Nucleus accumbens (tissue), 56 donors: Measurements from ENCODE around the gene MED23.

Experiments used
- DNase-seq, 56 donors: peaks; one replicate each; lab custom pipeline; 2025; lab: John Stamatoyannopoulos, UW

MED23 gene, protein sequence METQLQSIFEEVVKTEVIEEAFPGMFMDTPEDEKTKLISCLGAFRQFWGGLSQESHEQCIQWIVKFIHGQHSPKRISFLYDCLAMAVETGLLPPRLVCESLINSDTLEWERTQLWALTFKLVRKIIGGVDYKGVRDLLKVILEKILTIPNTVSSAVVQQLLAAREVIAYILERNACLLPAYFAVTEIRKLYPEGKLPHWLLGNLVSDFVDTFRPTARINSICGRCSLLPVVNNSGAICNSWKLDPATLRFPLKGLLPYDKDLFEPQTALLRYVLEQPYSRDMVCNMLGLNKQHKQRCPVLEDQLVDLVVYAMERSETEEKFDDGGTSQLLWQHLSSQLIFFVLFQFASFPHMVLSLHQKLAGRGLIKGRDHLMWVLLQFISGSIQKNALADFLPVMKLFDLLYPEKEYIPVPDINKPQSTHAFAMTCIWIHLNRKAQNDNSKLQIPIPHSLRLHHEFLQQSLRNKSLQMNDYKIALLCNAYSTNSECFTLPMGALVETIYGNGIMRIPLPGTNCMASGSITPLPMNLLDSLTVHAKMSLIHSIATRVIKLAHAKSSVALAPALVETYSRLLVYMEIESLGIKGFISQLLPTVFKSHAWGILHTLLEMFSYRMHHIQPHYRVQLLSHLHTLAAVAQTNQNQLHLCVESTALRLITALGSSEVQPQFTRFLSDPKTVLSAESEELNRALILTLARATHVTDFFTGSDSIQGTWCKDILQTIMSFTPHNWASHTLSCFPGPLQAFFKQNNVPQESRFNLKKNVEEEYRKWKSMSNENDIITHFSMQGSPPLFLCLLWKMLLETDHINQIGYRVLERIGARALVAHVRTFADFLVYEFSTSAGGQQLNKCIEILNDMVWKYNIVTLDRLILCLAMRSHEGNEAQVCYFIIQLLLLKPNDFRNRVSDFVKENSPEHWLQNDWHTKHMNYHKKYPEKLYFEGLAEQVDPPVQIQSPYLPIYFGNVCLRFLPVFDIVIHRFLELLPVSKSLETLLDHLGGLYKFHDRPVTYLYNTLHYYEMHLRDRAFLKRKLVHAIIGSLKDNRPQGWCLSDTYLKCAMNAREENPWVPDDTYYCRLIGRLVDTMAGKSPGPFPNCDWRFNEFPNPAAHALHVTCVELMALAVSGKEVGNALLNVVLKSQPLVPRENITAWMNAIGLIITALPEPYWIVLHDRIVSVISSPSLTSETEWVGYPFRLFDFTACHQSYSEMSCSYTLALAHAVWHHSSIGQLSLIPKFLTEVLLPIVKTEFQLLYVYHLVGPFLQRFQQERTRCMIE (N-terminal part only)

DNA sequence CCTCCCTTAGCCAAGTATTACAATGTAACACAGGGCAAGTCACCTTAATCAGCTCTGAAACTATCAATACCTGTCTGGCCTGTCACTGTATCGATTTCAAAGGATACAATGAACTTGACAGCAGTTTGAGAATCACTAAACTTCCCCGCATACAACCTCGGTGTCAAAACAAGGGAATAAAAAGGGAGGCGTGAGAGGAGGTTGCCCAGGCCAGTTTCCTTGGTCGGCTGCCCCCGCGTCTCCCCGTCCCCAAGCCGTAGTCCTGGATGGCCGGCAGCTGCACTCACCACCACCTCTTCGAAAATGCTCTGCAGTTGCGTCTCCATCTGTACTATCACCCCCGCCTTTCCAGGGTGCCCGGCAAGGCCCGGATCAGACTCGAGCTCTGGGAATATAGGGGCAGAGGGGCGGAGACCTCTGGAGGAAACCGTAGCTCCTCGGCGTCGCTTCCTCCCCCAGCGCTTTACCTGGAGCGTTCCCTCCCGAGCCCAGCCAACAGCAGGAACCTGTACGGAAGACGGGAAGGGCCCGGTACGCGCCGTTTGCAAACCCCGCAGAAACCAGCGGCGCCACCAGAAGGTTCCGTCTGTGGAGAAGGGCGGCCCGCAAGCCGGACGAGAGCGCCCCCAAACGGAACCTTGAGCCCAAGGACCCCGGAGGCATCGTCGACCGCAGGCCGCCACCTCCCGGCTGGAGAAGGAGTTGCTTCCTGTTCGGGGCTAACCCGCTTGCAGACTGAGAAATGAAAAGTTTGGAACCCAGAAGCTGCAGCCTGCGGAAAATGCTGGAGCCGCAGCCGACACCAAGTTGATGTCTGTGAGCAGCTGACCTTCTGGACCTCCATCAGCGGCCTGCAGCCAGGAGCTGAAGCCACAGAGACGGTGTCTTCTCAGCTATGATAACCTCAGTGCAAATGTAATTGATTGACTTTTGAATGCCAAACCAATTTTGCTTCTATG, at the start of gene MED23:
Gene MED23 (minus strand): TSS at position 519 of the 959 bp plus-strand sequence. CDS start 193 bp downstream, at position 326.
- DNase-seq, result peak in 55 of 56 donors; percentile 70 to 97 (median 92)

DNA sequence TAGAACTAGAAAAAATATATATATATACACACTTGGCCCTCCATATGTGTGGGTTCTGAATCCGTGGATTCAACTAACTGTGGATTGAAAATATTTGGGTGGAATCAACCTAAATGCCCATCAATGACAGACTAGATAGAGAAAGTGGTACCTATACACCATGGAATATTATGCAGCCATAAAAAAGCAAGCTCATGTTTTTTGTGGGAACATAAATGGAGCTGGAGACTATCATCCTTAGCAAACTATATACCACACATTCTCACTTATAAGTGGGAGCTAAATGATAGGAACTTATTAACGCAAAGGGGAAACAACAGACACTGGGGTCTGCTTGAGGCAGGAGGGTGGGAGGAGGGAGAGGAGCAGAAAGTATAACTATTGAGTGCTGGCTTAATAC, 45.1 kb upstream of the MED23 start:
- DNase-seq, result no peak

DNA sequence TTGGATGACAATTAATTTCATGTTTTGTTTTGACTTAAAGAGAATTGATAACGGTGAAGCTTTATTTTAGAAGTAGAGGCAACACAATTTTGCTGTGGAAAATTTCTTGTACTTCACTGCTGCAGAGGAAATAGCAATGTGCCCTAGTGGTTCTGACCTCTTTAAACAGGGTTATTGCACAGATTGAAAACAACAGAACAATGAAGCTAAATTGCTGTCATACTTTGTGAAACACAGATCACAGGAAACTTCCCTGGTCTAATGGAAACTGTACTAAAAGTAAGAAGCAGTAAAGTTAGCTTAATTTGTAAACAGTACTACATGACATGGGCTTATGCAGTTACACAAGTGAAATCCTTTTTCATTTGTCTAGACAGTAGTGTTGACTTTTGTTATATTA, 41.8 kb upstream of the MED23 start:
- no peak for DNase-seq

DNA sequence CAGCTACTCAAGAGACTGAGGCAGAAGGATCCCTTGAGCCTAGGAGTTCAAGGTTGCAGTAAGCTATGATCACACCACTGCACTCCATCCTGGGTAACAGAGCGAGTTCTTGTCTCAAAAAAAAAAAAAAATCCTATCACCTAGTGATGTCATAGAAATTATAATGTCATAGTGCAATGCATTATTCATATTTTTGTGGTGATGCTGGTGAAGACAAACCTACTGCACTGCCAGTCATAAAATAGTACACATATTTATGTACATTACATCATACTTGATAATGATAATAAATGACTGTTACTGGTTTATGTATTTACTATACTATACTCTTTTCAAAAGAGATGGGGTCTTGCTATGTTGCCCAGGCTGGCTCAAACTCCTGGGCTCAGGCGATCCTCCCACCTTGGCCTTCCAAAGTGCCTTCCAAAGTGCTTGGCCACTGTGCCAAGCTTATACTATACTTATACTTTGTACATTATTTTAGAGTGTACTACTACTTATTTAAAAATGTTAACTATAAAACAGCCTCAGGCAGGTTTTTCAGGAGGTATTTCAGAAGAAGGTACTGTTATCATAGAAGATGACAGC, 35.6 kb upstream of the MED23 start:
- no peak for DNase-seq

DNA sequence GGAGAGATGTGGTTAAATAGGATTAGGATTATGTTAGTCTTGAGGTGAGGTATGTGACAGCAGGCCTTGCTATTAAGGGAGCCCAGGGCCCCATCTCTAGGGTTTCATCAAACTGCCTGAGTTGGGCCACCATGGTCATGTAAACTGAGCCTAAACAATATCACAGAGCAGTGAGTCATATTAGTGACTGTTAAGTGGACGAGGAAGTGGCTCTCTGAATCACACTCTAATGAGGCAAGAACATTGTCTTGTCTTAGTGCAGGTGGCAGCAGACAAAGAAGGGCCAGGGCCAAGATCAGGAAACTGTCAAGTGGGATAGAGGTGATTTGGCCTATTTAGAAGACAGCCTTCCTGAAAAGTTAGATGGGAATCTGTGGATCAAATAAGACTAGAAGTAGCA, 32.2 kb upstream of the MED23 start:
- no peak for DNase-seq

DNA sequence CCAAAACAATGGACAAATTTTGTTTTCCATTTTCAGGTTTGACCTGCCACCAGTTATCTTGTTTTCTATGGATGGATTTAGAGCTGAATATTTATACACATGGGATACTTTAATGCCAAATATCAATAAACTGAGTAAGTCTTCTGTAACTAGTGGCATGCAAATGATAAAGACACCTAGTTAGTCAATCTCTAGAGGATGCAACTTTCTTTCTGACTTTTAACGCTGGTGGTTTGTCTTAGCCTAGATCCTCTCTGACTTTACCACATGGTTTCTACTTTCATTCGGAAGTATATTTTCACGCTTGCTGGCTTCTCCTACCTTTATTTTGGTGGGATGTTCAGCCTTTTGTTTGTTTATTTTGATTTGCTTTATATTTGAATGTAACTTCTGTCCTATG, 30.2 kb upstream of the MED23 start:
- DNase-seq, result no peak

DNA sequence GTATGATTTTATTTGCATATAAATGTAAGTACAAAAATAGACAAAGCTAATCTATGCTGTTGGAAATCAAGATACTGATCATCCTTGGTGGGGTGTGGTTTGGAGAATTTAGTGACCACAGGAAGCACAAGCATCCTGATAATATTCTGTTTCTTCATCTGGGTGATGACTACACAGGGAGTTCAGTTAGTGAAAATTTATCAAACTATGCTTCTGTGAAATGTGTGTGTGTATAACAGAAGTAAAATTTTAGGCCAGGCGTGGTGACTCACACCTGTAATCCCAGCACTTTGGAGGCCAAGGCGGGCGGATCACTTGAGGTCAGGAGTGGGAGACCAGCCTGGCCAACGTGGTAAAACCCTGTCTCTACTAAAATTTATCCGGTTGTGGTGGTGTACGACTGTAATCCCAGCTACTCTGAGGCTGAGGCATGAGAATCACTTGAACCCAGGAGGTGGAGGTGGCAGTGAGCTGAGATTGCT, 29.6 kb upstream of the MED23 start:
- DNase-seq, result no peak

DNA sequence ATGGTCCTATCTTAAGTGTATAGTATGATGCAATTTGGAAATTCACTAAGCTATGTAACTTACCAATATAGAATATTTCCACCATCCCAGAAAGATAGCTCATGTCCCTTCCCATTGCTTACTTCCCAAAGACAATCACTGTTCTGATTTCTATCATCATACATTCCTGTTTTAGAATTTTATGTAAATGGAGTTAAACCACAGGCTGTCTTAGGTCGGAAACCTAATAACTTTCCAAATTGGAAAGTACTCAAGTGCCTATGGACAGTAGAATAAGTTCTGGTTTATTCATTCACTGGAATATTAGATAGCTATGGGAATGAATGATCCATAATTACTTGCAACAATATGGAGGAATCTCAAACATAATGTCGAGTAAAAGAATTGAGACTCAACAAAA, 29.2 kb upstream of the MED23 start:
- DNase-seq, result no peak

DNA sequence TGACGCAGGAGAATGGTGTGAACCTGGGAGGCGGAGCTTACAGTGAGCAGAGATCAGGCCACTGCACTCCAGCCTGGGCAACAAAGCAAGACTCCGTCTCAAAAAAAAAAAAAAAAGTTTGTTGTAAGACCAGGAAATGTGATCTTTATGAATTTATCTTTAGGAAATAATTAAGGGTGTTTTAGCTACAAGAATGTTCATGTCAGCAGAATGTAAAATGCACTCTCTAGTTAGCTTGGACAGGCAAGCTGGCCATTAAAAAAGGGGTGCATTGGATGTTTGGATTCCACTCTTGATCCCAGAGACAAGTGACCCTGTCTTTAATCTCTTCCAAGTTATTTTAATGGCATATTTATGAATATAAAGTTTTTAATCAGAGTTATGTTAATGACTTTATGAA, 28.6 kb upstream of the MED23 start:
- DNase-seq, result no peak

DNA sequence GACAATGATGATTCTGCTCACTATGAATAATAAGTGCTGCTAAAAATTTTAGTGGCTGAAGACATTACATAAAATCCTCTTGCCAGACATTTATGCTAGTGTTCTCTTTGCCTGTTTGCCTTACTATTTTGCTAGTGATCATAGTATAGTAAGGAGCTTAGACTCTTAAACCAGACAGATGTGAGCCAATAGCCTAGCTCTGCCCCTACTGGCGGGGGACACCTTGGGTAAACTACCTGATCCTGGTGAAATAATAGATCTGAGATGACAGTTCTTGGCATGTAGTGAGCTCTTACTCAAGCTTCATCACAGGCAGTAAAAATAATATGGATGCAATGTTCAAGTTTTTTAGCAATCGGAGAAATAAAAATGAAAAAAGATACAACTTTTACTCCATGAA, 27.9 kb upstream of the MED23 start:
- DNase-seq, result no peak

DNA sequence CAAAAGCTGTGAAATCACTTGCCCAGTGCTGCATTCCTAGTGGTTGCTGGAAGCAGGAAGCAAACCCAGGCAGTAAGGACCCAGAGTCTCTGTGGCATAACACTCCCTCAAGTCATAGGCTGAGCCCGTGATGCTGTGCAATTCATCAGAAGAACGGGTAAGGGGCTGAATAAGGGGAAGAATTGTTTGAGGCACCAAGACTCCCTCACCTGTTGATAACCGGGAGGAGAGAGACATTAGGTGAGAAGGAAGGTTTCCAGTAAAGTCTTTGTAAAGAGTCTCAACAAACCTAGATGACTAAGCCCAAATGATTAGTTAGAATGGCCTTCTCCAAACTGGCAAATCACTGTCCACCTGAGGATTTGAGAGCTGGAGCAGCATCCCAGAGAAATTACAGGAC, 27.3 kb upstream of the MED23 start:
- DNase-seq, result no peak

DNA sequence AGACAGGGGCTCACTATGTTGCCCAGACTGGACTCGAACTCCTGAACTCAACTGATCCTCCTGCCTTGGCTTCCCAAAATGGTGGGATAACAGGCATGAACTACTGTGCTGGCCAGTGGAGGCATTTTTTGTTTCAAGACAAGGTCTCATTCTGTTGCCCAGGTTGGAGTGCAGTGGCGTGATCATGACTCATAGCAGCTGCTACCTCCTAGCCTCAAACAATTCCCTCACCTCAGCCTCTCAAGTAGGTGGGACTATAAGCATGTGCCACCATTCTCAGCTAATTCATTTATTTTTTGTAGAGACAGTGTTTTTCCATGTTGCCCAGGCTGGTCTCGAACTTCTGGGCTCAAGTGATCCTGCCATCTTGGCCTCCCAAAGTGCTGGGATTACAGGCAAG, 26.3 kb upstream of the MED23 start:
- DNase-seq, result no peak

DNA sequence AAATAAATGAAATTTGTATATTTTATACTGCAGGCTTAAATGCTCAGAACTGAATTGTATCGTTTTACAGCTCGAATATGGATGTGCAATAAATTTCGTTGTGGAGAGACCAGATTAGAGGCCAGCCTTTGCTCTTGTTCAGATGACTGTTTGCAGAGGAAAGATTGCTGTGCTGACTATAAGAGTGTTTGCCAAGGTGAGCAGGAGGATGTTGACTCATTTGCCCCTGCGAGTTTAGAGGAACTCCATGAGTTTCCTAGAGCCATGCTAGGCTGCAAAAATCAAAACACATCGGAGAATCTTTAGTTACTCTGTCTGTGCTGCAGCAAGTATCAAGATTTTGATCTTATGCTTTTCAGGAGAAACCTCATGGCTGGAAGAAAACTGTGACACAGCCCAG, 24.4 kb upstream of the MED23 start:
- no peak for DNase-seq

DNA sequence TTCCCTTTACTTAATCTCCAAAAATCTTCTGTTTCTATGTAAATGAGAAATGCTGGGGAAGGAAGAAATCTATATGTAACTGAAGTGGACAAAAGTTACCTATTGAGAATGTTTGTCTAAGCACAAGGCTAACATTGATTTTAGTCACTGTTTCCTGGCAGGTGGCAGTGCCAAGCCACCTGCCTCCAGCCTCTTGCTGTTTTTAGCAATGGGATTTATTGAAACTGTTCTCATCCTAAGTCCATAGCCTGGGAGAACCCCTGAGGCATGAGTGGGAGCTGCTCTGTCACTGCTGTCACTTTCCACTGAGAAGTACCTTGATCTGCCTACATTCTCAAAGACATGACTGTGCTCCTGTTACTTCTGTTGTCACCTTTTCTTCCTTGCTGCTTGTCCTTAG, 23.7 kb upstream of the MED23 start:
- DNase-seq, result no peak

DNA sequence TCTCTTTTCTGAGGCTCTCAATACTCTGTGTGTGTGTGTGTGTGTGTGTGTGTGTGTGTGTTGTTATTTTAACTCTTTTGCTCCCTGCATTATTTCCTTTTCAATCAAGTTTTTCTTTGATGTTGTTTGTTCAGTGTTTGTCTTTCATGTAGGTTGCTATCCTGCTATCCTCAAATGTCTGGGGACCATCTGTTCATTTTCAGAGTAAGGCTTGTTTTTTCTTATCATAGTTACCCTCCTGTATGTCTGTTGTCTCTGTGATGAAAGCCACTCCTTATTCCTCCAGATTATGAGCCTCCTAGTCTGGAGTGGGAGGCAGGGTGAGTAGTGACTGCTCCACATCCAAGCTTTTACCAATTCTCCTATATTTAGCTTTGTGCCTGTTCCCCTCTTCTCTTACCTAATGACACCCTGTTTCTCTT, 18.2 kb upstream of the MED23 start:
- DNase-seq, result no peak

DNA sequence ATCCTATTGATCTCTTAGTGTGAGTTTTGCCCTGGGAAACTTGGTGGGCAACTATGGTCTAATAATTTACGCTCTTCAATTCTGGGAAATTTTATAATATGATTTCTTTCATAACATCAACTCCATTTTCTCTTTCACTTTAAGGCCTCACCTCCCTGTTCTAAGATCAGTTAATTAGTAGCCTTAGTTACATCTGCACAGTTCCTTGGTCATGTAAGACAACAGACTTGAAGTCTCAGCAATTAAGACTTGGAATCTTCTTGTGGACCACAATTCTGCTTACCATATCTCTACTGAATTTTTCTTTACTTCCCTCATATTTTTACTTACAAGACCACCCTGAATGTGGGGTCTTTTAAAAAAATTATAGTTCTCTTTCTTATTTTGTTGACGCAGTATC, 17.8 kb upstream of the MED23 start:
- no peak for DNase-seq

DNA sequence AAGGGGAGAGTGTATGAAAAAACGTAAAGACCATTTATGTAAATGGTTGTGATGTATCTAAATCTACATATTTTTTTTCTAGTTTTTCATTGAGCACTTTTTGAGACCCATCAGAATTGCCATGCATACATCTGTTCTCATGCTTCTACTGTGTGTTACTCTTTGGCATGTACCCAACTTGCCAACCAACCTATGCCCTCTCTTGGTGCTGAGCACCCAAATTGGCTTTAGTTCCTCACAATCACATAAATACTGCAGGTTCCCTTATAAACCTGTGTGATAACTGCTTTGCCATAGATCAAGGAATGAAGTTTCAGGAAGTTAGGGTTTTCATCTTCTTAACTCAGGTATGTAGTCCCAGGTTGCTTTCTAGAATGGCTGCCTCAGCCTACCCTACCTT, 16.9 kb upstream of the MED23 start:
- DNase-seq, result no peak

DNA sequence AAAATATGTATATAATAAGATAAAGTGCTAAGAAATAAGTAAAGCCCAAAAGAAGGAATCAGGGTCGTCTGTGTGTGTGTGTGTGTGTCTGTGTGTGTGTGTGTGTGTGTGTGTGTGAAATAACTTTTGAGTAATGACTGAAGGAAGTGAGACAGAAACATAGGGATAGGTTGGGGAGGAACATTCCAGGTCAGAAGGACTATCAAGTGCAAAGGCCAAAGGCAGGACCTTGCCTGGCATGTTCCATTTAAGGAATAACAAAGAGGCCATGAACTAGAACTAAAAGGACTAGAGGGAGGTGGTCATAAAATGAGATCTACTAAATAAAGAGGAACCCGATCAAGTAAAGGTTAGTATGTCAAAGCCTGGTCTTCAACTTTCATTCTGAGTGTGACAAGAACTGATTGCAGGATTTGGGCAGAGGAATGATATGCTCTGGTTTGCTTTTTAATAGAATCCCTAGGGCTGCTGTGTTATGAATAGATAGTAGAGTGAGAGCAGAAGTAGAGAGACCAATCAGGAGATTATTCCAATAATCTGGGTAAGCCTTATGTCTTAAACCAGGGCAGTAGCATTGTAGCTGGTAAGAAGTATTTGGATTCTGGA, 15.9 kb upstream of the MED23 start:
- DNase-seq, result no peak
